C4-2B (cell line): ENCODE measurements around the gene SERINC1.

Source experiments
- CTCF ChIP-seq: fragments of 450-650 bp; conservative IDR thresholded peaks from 2 replicates; pipeline ENCODE4 v1.5.1; 2017; ENCODE audit warnings: mild to moderate bottlenecking
- ZFX ChIP-seq: fragments of 450-650 bp; IDR thresholded peaks from 2 replicates; pipeline ENCODE4 v1.6.1; 2017

- TF ChIP-seq CTCF = no peak
- no peak for TF ChIP-seq ZFX
These were observed 62.7 kb downstream of the SERINC1 start for GRCh38 chr6:122408702-122409458.
